GM21576 (cell line): ENCODE data around the gene RCC2.
"Not testable (repeated sequence)": the region's sequence is repeated elsewhere in the genome, so short reads cannot be mapped to it uniquely, and the experiment has no call there.

Source experiments
- ATAC-seq: cut with Tn5 transposase; IDR thresholded peaks from one replicate; pipeline ENCODE4 v1.9.1; 2021; ENCODE audit warnings: mild to moderate bottlenecking, moderate library complexity; ENCODE audit not compliant: unreplicated experiment

The RCC2 gene

GRCh38 chr1:17422461-17422860, 17.0 kb downstream of the RCC2 start:
- no peak for ATAC-seq

GRCh38 chr1:17420391-17420918, 19.0 kb downstream of the RCC2 start:
- no peak for ATAC-seq

GRCh38 chr1:17419626-17420328, 19.7 kb downstream of the RCC2 start:
- ATAC-seq, result no peak

GRCh38 chr1:17416389-17416788, 23.1 kb downstream of the RCC2 start:
- no peak for ATAC-seq

GRCh38 chr1:17414022-17414421, 25.5 kb downstream of the RCC2 start:
- no peak for ATAC-seq

- no peak for ATAC-seq
These were observed 27.2 kb downstream of the RCC2 start for GRCh38 chr1:17412093-17412870.

- ATAC-seq, result no peak
These were observed 30.1 kb downstream of the RCC2 start for GRCh38 chr1:17409391-17409811.

- not testable (repeated sequence) for ATAC-seq
These were observed 31.5 kb downstream of the RCC2 start for GRCh38 chr1:17407786-17408514.

- not testable (repeated sequence) for ATAC-seq
These were observed 32.6 kb downstream of the RCC2 start for GRCh38 chr1:17406760-17407475.

- no peak for ATAC-seq
These were observed 33.3 kb downstream of the RCC2 start for GRCh38 chr1:17405898-17406759.

- ATAC-seq, result no peak
These were observed 34.7 kb downstream of the RCC2 start for GRCh38 chr1:17404820-17405219.

GRCh38 chr1:17404034-17404684, 35.3 kb downstream of the RCC2 start:
- no peak for ATAC-seq

- no peak for ATAC-seq
These were observed 36.4 kb downstream of the RCC2 start for GRCh38 chr1:17403081-17403480.

GRCh38 chr1:17401841-17402240, 37.6 kb downstream of the RCC2 start:
- ATAC-seq, result no peak

- no peak for ATAC-seq
These were observed 38.6 kb downstream of the RCC2 start for GRCh38 chr1:17400725-17401341.

- ATAC-seq, result no peak
These were observed 41.4 kb downstream of the RCC2 start for GRCh38 chr1:17397910-17398695.

- ATAC-seq, result no peak
These were observed 46.2 kb downstream of the RCC2 start for GRCh38 chr1:17393230-17393629.

GRCh38 chr1:17392199-17392740, 47.2 kb downstream of the RCC2 start:
- ATAC-seq, result no peak
